Measurements from ENCODE around the gene EVC.
"Not testable (repeated sequence)": the region's sequence is repeated elsewhere in the genome, so short reads cannot be mapped to it uniquely, and the experiment has no call there.

Gene EVC

GRCh38 chr4:5785806-5786680 lies 75.0 kb downstream of the EVC start:
- DNase-seq (ENCODE audit: low read depth in 2 of 2), result no peak

- DNase-seq (ENCODE audit: low read depth in 2 of 2), result no peak
Observed at GRCh38 chr4:5787311-5787710, 76.3 kb downstream of the EVC start.

- DNase-seq (ENCODE audit: low read depth in 2 of 2), result no peak
Observed at GRCh38 chr4:5788144-5788543, 77.1 kb downstream of the EVC start.

- no peak for DNase-seq (ENCODE audit: low read depth in 2 of 2)
Observed at GRCh38 chr4:5789141-5789540, 78.1 kb downstream of the EVC start.

- no peak for DNase-seq (ENCODE audit: low read depth in 2 of 2)
Observed at GRCh38 chr4:5790546-5790857, 79.5 kb downstream of the EVC start.

- no peak for DNase-seq (ENCODE audit: low read depth in 2 of 2)
Observed at GRCh38 chr4:5791654-5792053, 80.7 kb downstream of the EVC start.

- no peak for DNase-seq (ENCODE audit: low read depth in 2 of 2)
Observed at GRCh38 chr4:5793514-5793913, 82.5 kb downstream of the EVC start.

GRCh38 chr4:5795580-5795979 lies 84.6 kb downstream of the EVC start:
- DNase-seq (ENCODE audit: low read depth in 2 of 2), result no peak

- DNase-seq (ENCODE audit: low read depth in 2 of 2), result no peak
Observed at GRCh38 chr4:5796976-5797375, 86.0 kb downstream of the EVC start.

- no peak for DNase-seq (ENCODE audit: low read depth in 2 of 2)
Observed at GRCh38 chr4:5797866-5798265, 86.9 kb downstream of the EVC start.

GRCh38 chr4:5798462-5798861 lies 87.5 kb downstream of the EVC start:
- DNase-seq (ENCODE audit: low read depth in 2 of 2), result no peak

- no peak for DNase-seq (ENCODE audit: low read depth in 2 of 2)
Observed at GRCh38 chr4:5798946-5799345, 87.9 kb downstream of the EVC start.

- no peak for DNase-seq (ENCODE audit: low read depth in 2 of 2)
Observed at GRCh38 chr4:5799406-5799805, 88.4 kb downstream of the EVC start.

GRCh38 chr4:5800496-5800895 lies 89.5 kb downstream of the EVC start:
- no peak for DNase-seq (ENCODE audit: low read depth in 2 of 2)

GRCh38 chr4:5801696-5802095 lies 90.7 kb downstream of the EVC start:
- DNase-seq (ENCODE audit: low read depth in 2 of 2), result no peak

- no peak for DNase-seq (ENCODE audit: low read depth in 2 of 2)
Observed at GRCh38 chr4:5802565-5802964, 91.6 kb downstream of the EVC start.

- no peak for DNase-seq (ENCODE audit: low read depth in 2 of 2)
Observed at GRCh38 chr4:5804656-5805055, 93.7 kb downstream of the EVC start.

GRCh38 chr4:5805270-5805669 lies 94.3 kb downstream of the EVC start:
- no peak for DNase-seq (ENCODE audit: low read depth in 2 of 2)

- DNase-seq (ENCODE audit: low read depth in 2 of 2), result no peak
Observed at GRCh38 chr4:5808081-5808741, 97.2 kb downstream of the EVC start.

GRCh38 chr4:5809216-5809776 lies 98.3 kb downstream of the EVC start:
- DNase-seq (ENCODE audit: low read depth in 2 of 2), result no peak

- DNase-seq (ENCODE audit: low read depth in 2 of 2), result no peak
Observed at GRCh38 chr4:5810151-5810550, 99.2 kb downstream of the EVC start.

- DNase-seq (ENCODE audit: low read depth in 2 of 2), result no peak
Observed at GRCh38 chr4:5810770-5811430, 99.9 kb downstream of the EVC start.

- not testable (repeated sequence) for DNase-seq (ENCODE audit: low read depth in 2 of 2)
Observed at GRCh38 chr4:5812057-5812456, 101.1 kb downstream of the EVC start.

Data from stimulated activated CD8-positive, alpha-beta memory T cell treated with anti-CD3 and anti-CD28 coated beads, Interleukin-7, amount 100 ng/mL, for 1 hour (primary cell).